ENCODE data around the gene TMEM151A. TPM values are rescaled to one million over a fixed set of nuclear protein-coding genes. Genes with fewer than 3 reads are reported as not detected.
A peak's percentile ranks its signal among the peaks of the same experiment; 100 is the strongest.
"Not testable (repeated sequence)": the region's sequence is repeated elsewhere in the genome, so short reads cannot be mapped to it uniquely, and the experiment has no call there.

The TMEM151A gene
- total and polyA plus RNA-seq, 5 experiments from 2014 or later = 0.13 TPM; not detected in 4

- Mint-ChIP-seq H3K9me3 (no peaks in the 10 kb centered on the region), H3K4me1 (peaks cover 16 to 35% (median 25%) of the 10 kb centered on the region in 4 donors), H3K36me3 (no peaks in the 10 kb centered on the region), H3K27me3 (peaks cover 2 to 23% (median 13%) of the 10 kb centered on the region in 5 donors), H3K4me3 (peak overlapping the region in 1 of 10 donors; percentile 55), H3K27ac (peak overlapping the region in 1 of 10 donors; percentile 21)
- POLR2A ChIA-PET = interaction anchor here (0.6 kb wide), 1 partner anchor 872 kb away, joined by 6 read pairs; no protein-coding TSS in a partner anchor
- ATAC-seq = no peak
- DNase-seq = no peak
Measured at GRCh38 chr11:66293777-66294625, 2.3 kb downstream of the TMEM151A start.

DNA sequence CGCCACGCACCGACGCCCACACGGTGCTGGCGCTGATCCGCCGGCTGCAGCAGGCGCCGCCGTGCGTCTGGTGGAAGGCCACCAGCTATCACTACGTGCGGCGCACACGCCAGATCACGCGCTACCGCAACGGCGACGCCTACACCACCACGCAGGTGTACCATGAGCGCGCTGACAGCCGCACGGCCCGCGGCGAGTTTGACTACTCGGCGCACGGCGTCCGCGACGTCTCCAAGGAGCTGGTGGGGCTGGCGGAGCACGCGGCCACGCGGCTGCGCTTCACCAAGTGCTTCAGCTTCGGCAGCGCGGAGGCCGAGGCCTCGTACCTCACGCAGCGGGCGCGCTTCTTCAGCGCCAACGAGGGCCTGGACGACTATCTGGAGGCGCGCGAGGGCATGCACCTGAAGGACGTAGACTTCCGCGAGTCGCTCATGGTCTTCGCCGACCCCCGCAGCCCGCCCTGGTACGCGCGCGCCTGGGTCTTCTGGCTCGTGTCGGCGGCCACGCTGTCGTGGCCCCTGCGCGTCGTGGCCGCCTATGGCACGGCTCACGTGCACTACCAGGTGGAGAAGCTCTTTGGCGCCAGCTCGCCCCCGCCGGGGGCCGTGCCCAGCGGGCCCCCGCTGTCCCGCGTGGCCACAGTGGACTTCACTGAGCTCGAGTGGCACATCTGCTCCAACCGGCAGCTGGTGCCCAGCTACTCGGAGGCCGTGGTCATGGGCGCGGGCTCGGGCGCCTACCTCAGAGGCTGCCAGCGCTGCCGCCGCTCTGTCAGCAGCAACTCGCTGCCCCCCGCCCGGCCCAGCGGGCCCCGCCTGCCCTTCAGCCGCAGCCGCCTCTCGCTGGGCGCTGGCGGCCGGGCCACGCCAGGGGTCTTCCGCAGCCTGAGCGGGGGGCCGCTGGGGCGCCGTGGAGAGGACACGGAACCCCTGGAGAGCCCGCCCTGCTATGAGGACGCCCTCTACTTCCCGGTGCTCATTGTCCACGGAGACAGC lies 3.2 kb downstream of the TMEM151A start:
- no peak overlapping the region for H3K27ac Mint-ChIP-seq
- H3K9me3 Mint-ChIP-seq = no peaks in the 10 kb centered on the region
- POLR2A ChIA-PET = no interaction called here
- ATAC-seq = no peak
- DNase-seq = no peak
- peaks cover 9 to 25% (median 17%) of the 10 kb centered on the region in 4 donors for H3K4me1 Mint-ChIP-seq
- H3K36me3 Mint-ChIP-seq = no peaks in the 10 kb centered on the region
- no peak overlapping the region for H3K4me3 Mint-ChIP-seq
- peaks cover 2 to 21% (median 13%) of the 10 kb centered on the region in 5 donors for H3K27me3 Mint-ChIP-seq

- H3K27me3 Mint-ChIP-seq = peaks cover 2 to 14% (median 11%) of the 10 kb centered on the region in 5 donors
- POLR2A ChIA-PET = interaction anchor here (0.6 to 1.3 kb wide), 3 partner anchors 8 to 34 kb away, joined by 3 to 5 read pairs (median 3); partner anchors contain the start of gene YIF1A
- H3K9me3 Mint-ChIP-seq = no peaks in the 10 kb centered on the region
- no peaks in the 10 kb centered on the region for H3K36me3 Mint-ChIP-seq
- no peak for DNase-seq
- ATAC-seq = no peak
- H3K27ac Mint-ChIP-seq = no peak overlapping the region
- H3K4me3 Mint-ChIP-seq = no peak overlapping the region
- H3K4me1 Mint-ChIP-seq = peaks cover 2 to 9% (median 4%) of the 10 kb centered on the region in 4 donors
Measured at GRCh38 chr11:66297610-66298009, 5.9 kb downstream of the TMEM151A start.

DNA sequence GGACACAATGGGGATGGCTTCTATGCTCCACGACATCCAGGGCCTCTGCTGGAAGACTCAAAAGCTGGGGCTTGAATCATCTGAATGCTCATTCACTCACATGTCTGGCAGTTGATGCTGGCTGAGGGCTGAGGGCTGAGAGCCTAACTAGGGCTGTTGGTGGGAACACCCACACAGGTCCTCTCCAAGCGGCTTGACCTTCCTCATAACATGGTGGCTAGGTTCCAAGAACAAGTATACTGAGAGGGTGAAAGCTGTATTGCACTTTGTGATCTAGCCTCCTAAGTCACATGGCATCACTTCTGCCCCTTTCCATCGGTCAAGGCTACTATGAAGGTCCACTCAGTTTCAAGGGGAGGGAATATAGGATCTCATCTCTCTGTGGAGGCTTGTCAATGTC lies 7.5 kb downstream of the TMEM151A start:
- H3K9me3 Mint-ChIP-seq = no peaks in the 10 kb centered on the region
- no peak overlapping the region for H3K4me3 Mint-ChIP-seq
- H3K4me1 Mint-ChIP-seq = no peaks in the 10 kb centered on the region
- DNase-seq = no peak
- H3K27me3 Mint-ChIP-seq = peaks cover 0 to 3% (median 0%) of the 10 kb centered on the region in 5 donors
- no peaks in the 10 kb centered on the region for H3K36me3 Mint-ChIP-seq
- ATAC-seq = no peak
- H3K27ac Mint-ChIP-seq = no peak overlapping the region
- POLR2A ChIA-PET = no interaction called here

DNA sequence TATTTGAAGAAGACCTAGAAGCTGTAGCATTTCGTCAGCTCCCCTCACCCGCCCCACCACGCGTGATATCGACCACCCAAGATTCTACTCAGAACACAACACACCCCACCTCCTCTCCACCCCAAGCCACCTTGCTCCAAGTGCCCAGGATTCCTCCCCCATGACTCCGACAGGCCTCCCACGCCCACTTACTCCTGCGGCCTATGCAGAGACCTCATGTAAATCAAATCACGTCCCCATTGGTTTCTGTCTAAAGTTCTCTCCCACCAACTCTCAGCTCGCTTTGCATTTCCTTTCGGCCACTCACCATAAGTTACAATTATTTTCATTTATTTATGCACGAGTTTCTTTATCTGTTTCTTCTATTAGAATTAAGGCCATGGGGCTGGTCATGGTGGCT lies 11.0 kb downstream of the TMEM151A start:
- H3K4me1 Mint-ChIP-seq = no peaks in the 10 kb centered on the region
- no peak overlapping the region for H3K27ac Mint-ChIP-seq
- DNase-seq (no peak), ATAC-seq (no peak)
- no peaks in the 10 kb centered on the region for H3K9me3 Mint-ChIP-seq
- no peak overlapping the region for H3K4me3 Mint-ChIP-seq
- H3K27me3 Mint-ChIP-seq = no peaks in the 10 kb centered on the region
- POLR2A ChIA-PET = interaction anchor here (1.0 kb wide), 1 partner anchor 14 kb away, joined by 3 read pairs; the partner anchor contains the start of gene YIF1A
- no peaks in the 10 kb centered on the region for H3K36me3 Mint-ChIP-seq

DNA sequence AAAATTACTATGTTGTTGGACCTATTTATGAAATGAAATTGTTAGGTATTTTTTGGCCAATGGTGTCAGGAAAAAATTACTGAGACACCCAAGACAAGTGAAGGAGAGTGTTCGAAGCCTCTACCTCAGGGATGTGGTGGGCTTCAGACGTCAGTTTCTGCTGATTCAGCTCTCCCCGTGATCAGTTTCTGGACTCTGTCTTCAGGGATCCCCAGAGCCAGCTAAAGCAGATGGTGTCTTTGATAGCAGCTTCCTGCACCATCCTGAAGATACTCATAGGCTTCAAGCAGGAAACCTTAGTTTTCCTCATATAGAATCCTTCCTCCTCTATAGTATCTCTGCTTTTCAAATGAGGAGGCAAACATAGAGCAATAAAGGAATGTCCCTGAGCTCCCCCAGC lies 17.8 kb downstream of the TMEM151A start:
- Mint-ChIP-seq H3K4me1 (peaks cover 3 to 12% (median 7%) of the 10 kb centered on the region in 4 donors), H3K9me3 (no peaks in the 10 kb centered on the region), H3K4me3 (peak overlapping the region in 1 of 10 donors; percentile 14), H3K36me3 (no peaks in the 10 kb centered on the region), H3K27ac (peak overlapping the region in 2 of 10 donors; percentile 13 to 51), H3K27me3 (no peaks in the 10 kb centered on the region)
- no peak for DNase-seq
- POLR2A ChIA-PET = interaction anchor here (4.8 kb wide), 1 partner anchor 21 kb away, joined by 45 read pairs; no protein-coding TSS in a partner anchor
- no peak for ATAC-seq

DNA sequence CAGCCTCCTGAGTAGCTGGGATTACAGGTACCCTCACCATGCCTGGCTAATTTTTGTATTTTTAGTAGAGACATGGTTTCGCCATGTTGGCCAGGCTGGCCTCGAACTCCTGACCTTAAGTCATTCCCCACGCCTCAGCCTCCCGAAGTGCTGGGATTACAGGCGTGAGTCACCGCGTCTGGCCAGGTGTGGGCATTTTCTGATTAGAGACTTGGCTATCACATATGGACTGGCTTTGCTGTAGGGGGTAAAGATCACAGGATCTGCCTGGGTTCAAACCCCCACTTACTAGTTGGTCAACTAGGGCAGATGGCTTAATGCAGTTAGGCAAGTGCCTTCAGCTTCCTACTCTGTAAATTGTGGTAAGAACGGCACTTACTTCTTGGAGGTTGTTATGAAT lies 18.6 kb downstream of the TMEM151A start:
- Mint-ChIP-seq H3K4me1 (peaks cover 7 to 18% (median 12%) of the 10 kb centered on the region in 4 donors), H3K9me3 (no peaks in the 10 kb centered on the region), H3K4me3 (no peak overlapping the region), H3K27me3 (no peaks in the 10 kb centered on the region), H3K27ac (peak overlapping the region in 1 of 10 donors; percentile 47), H3K36me3 (peaks cover 0 to 2% (median 0%) of the 10 kb centered on the region in 3 donors)
- no peak for ATAC-seq
- POLR2A ChIA-PET = interaction anchor here (0.7 to 4.8 kb wide), 3 partner anchors 20 to 954 kb away, joined by 3 to 45 read pairs (median 12); no protein-coding TSS in a partner anchor
- DNase-seq = no peak

- not testable (repeated sequence) for DNase-seq, H3K9me3 Mint-ChIP-seq, H3K27me3 Mint-ChIP-seq, ATAC-seq, H3K36me3 Mint-ChIP-seq
- POLR2A ChIA-PET = interaction anchor here (0.7 to 7.7 kb wide), 14 partner anchors 11 to 1034 kb away, joined by 3 to 126 read pairs (median 9); partner anchors contain the start of genes BRMS1, RAB1B, RIN1 and SLC29A2
- Mint-ChIP-seq H3K27ac (peak overlapping the region in 2 of 10 donors; percentile 47 to 100), H3K4me3 (peak overlapping the region in 2 of 10 donors; percentile 8 to 73), H3K4me1 (peaks cover 13 to 24% (median 17%) of the 10 kb centered on the region in 4 donors)
Measured at GRCh38 chr11:66310803-66311440, 19.2 kb downstream of the TMEM151A start.

- H3K9me3 Mint-ChIP-seq = no peaks in the 10 kb centered on the region
- H3K4me1 Mint-ChIP-seq = peaks cover 16 to 28% (median 20%) of the 10 kb centered on the region in 4 donors
- no peaks in the 10 kb centered on the region for H3K27me3 Mint-ChIP-seq
- POLR2A ChIA-PET = interaction anchor here (0.7 to 7.7 kb wide), 15 partner anchors 11 to 1033 kb away, joined by 3 to 126 read pairs (median 8); partner anchors contain the start of genes BRMS1, RAB1B, RIN1 and SLC29A2
- H3K36me3 Mint-ChIP-seq = peaks cover 0 to 4% (median 4%) of the 10 kb centered on the region in 3 donors
- peak overlapping the region; percentile 73 to 99 (median 96) for H3K4me3 Mint-ChIP-seq
- ATAC-seq = peak in 1 of 2 donors; percentile 29
- peak overlapping the region; percentile 92 to 100 (median 99) for H3K27ac Mint-ChIP-seq
- no peak for DNase-seq
Measured at GRCh38 chr11:66311470-66311964, 19.8 kb downstream of the TMEM151A start.

DNA sequence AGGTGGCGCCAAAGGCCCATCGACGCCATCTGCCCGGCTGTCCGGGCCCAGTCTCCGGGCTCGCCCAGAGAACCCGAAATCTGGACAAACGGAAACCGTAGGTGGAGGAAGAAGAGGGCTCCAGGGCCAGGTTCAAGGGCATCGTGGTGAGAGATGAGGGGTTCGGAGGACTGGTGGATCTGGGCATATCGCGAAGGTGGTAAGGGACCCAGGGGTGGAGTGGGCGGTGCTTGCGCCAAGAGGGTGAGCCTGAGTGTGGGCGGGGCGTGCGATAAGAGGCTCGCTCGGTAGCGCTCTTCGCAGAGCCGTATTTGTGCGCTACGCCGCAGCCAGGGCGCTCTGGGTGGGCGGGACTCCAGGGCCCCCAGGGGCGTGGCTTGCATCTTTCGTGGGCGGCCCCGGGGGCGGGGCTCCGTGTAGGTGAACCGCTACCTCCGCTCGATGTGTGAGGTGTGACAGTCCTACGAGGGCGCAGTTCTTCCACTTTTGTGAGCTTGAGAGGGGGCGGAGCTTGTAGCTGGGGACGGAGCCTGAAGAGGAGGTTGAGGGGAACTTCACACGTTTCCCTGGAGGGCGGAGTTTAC lies 20.4 kb downstream of the TMEM151A start:
- Mint-ChIP-seq H3K4me1 (peaks cover 16 to 28% (median 20%) of the 10 kb centered on the region in 4 donors), H3K36me3 (peaks cover 0 to 4% (median 4%) of the 10 kb centered on the region in 3 donors), H3K9me3 (no peaks in the 10 kb centered on the region), H3K27ac (peak overlapping the region; percentile 92 to 100 (median 99)), H3K4me3 (peak overlapping the region; percentile 73 to 99 (median 96)), H3K27me3 (no peaks in the 10 kb centered on the region)
- POLR2A ChIA-PET = interaction anchor here (0.6 to 7.7 kb wide), 36 partner anchors 8 to 1533 kb away, joined by 3 to 126 read pairs (median 5); partner anchors contain the start of genes B4GAT1, BRMS1, CCDC85B and KAT5
- DNase-seq = peak; percentile 95 to 100 (median 100)
- ATAC-seq = peak; percentile 70 to 76
